ENCODE data around the gene LENG1.

Gene LENG1

DNA sequence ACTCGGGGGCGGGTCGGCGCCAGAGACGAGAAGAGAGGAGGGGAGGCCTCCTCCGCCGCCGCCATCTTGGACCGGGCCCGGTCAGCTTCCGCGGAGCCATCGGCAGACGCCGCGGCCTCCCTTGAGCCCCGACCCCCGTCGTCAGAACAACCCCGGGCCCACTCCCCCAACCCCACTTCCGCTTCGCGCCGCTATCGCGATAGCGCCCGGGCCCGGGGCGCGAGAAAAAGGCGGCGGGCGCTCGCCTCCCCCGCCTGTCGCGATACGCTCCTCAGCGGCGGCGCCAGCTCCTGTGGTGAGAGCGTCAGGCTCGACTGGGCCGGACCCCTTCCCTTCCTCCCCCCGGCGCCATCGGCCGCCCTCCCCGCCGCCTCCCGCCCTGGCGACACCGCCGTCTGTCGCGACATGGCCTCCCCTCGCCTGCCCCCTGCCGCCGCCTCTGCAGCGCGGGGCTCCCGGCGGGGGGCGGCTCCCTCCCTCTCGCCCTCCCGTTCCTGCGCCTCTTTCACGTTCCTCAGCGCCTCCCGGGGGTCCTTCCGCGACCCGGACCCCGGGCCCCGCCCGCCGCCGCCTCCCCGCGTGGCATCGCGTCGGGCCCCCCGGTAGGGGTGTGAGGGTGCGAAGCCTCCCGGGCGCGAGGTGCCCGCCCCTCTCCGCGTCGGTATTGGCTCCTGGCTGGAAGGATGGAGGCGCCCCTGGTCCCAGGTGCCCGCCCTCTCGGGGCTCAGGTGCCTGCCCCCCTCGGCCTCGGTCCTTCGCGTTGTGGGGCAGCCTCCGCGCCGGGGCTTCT is 21.6 kb downstream of the LENG1 start, which contains the start of gene CNOT3:
Gene CNOT3, plus strand, starts transcription at position 64 of the 790 bp plus-strand sequence. CDS start 5,217 bp downstream, outside the sequence.
- DNase-seq: peak; percentile 39

DNA sequence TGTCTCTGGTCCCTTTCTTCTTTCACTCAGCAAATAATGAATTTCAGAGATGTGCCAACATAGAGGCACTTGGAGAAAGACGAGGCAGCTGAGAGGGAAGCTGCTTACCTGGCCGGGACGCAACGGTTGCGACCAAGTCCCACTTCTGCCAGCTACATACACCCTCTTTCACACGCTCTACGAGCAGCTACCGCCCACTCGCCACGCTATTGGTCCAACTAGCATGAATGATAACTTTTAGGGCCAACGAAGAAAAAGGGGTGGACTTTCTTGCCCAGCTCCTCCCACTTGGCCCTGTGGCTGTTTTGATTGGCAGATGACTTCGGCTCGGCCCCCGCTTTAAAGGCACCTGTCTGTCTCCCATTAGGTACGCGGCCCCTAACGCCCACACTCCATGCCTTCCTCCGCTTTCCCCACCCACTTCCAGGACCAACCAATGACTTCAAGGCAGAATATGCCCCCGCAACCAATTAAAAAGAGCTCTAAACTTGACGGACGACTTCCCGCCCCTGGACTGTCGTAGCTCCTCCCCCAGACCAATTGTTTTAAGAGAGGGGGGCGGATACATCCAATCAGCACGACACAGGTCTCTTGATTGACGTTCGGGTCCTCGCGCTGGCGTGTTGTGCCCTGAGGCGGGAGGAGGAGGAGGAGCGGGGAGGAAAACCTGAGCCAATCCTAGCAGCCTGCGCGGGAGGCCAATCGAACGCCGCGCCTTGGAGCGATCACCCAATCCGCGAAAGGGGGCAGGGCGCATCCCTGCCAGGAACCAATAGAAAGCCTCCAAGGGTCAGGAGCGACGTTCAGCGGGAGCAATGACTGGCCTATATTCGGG is 22.4 kb downstream of the LENG1 start:
- DNase-seq: peak; percentile 99

DNA sequence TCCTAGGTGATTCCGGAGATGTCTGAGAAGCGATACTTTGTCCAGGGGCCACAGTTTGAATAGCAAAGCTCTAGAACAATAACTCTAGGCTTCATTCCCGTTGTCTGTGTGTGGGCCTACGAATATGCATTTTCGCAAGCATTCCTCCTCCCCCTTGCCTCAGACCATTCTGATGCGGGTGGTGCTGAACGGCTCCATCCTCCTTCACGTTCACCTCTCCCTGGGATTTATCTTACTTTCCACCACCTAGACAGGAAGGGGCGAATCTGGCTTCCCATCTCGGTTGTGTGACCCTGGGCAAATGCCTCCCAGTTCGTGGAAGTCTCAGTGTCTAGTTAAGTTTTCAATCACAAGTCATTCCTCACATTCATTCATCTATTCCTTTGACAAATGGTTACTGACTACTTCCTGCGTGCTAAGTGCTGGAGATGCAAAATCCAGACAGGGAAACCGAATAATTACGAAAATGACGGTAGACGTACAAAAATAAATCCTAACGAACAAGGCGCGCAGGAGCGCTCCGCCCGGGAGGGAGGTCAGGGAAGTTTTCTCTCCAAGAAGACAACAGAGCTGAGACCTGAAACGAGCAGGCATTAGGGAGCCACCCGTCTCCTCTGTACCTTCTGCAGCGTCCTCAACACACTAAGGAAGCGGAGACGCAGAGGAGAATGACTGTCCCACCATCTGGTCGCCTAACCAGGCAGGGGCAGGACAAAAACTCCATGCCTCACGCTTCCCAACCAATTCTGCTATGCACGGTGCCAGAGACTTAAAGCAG is 23.2 kb downstream of the LENG1 start:
- DNase-seq: no peak

DNA sequence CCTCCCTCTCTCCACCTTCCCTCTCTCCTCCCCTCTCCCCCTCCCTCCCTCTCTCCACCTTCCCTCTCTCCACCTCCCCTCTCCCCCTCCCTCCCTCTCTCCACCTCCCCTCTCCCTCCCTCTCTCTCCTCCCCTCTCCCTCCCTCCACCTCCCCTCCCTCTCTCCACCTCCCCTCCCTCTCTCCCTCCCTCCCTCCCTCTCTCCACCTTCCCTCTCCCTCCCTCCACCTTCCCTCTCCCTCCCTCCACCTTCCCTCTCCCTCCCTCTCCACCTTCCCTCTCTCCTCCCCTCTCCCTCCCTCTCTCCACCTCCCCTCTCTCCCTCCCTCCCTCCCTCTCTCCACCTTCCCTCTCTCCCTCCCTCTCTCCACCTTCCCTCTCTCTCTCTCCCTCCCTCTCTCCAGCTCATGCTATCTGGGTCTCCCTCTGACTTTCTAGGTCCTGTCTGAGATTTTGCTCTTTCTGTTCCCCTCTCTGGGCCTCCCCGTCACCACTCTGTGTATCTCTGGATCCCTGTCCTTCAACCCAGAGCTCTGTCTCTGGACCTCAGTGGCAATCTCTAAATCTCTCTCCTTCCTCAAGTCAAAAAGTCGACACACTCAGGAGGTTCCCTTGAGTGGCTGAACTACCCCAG is 25.4 kb downstream of the LENG1 start:
- no peak for DNase-seq

DNA sequence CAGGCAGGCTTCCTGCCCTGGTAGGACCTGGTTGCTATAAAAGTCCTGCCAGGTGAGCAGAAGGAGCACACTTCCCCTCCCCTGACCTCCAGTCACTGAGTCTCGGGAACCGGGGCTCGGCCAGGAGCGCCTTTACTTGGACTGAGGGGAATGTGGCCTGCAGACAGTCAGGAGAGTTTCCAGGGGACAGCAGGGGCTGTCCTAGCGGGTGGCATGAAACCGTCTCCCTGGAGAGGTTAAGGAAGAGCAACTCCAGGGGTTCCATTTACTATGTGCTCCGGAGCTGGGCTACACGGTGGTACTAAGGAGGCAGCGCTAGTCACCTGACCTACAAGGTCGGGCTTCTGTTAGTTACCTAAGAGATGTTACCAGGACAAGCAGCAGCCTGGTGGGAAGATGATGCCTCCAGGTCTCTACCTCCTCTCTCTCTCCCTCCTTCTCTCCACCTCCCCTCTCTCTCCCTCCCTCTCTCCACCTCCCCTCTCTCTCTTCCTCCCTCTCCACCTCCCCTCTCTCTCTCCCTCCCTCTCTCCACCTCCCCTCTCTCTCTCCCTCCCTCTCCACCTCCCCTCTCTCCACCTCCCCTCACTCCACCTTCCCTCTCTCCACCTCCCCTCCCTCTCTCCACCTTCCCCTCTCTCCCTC is 26.1 kb downstream of the LENG1 start:
- no peak for DNase-seq

DNA sequence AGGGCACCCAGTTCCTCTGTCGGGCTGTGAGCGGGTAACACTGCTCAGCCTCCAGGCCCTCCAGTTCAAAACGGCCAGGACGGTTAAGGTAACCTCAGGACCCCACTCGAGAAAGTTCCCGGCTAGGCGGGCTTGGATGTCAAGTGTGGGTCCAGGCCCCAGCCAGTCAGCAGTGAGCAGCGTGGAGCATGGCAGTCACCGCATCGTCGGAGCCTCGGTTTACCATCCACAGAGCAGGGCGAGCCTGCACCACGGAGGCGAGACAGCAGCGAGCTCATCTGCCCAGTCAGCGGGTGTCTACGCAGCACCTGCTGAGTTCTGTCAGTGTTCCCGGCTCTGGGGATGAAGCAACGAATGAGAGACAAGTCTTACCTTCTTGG is 29.9 kb downstream of the LENG1 start:
- DNase-seq: no peak

DNA sequence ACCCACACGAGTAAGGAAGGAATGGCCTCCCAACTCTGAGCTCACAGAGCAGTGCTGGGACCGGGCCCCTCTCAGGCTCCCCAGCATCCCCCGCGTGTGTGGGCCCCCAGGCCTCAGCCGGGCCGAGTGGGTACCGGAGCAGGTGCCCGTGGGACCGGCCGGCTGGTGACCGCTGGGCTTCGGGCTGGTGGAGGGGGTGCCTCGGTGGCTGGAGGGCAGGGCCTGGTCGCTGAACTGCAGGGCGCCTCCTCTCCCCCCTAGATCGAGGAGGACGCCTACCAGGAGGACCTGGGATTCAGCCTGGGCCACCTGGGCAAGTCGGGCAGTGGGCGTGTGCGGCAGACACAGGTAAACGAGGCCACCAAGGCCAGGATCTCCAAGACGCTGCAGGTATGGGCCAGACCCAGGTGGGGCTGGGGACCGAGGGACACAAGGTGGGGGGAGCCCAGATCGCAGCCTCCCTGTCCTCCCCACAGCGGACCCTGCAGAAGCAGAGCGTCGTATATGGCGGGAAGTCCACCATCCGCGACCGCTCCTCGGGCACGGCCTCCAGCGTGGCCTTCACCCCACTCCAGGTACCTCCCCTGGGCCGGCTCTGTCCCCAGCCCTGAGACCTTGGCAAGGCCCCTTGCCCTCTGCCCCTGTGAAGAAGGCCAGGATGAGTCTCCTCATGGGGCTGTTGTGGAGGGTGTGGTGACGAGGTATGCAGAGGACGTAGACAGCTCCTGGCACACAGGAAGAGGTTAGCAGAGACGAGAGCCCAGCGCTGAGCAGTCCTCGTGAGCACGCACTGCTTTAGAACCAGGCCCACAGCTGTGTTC is 30.5 kb downstream of the LENG1 start:
- no peak for DNase-seq

DNA sequence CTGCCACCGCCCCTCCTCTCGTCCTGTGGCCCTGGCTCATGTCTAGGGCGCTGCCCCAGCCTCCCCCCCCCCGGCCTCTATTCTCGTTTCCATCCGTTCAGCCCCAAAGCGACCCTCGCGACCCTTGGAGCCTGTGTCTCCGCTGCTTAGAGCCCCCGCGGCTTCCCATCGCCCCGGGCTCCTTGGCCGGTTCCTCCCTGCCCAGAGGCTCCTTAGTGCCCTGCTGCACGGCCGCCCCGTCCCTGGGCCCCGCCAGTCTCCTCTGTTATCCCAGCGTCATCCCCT is 31.1 kb downstream of the LENG1 start:
- DNase-seq: no peak

DNA sequence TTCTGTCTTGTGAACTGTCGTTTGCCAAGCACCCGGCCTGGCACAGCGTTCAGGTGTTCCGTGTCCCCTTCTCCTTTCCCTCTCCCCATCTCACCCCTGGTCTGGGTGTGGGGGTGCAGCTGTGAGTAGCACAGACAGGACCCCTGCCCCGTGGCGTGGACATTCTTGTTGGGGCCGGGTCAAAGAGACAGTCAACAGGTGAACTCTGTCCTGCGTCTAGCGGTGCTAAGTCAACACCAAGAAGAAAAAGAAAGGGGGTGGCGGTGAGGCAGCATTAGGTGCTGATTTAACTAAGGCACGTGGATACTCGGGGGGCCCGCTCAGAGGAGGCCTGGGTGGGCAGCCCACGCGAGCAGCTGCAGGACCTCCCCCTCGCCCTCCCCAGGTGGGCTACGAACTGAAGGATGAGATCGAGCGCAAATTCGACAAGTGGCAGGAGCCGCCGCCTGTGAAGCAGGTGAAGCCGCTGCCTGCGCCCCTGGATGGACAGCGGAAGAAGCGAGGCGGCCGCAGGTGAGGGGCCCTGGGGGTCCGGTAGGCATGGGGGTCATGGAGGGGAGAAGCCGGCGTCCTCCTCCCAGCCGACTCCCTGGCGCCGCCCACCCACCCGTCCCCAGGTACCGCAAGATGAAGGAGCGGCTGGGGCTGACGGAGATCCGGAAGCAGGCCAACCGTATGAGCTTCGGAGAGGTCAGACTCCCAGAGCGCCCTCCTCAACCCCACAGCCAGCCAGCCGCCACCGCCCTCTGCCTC is 31.7 kb downstream of the LENG1 start:
- no peak for DNase-seq

DNA sequence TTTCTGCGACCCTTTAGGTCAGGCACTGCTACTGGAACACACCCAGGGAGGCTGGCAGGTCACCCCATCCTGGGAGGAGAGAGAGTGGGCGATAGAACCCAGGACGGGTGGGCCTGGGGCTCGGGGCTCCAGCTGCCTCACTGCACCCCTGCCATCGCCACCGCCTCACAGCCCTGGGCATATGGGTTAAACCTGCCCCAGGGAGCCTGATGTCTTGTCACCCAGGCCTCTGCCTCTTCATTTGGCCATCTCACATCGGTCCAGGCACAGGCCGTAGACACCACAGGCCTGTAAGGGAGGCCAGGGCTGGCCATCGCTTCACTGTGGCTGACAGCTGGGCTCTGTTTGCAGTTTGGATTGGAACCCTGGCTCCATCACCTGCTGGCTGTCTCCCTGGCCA is 33.8 kb downstream of the LENG1 start:
- no peak for DNase-seq

DNA sequence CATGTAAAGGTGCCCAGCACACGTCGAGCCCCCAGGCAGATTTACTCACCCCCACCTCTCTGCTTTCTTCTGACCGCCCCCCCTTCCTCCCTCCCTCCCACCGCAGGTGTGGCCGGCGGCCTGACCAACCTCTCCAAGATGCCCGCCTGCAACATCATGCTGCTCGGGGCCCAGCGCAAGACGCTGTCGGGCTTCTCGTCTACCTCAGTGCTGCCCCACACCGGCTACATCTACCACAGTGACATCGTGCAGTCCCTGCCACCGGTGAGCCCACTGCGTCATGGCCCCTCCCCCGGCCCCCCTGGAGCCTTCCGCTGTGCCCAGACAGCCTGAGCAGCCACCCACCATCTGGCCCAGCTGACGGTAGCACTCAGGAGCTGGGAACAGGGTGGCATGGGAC is 35.1 kb downstream of the LENG1 start:
- no peak for DNase-seq

DNA sequence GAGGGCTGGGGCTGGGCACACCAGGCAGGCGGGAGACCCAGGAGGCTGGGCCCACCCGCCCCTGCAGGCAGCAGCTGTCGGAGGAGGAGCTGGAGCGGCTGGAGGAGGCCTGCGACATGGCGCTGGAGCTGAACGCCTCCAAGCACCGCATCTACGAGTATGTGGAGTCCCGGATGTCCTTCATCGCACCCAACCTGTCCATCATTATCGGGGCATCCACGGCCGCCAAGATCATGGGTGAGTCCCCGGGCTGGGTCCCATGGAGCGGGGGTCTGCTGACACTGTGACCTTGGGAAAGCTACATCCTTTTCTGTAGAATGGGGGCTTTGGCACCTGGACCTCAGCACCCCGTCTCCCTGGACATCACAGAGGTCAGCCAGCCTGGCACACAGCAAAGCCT is 35.8 kb downstream of the LENG1 start:
- DNase-seq: no peak

DNA sequence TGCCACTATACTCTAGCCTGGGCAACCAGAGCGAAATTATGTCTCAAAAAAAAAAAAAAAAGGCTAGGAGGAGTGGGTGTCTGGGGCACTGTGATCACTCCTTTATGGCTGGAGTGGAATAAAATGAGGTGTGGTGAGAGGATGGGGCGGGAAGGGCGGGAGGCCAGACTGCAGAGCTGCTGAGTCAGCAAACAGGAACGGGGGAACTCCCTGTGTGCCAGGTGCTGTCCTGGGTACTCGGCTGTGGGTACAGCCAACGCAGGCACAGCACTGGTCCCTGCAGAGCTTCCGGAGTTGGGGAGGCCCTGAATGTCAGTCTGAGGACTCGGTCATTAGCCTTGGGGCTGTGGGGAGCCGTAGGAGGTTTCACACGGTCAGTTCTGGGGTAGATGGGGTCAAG is 38.3 kb downstream of the LENG1 start:
- DNase-seq: no peak

DNA sequence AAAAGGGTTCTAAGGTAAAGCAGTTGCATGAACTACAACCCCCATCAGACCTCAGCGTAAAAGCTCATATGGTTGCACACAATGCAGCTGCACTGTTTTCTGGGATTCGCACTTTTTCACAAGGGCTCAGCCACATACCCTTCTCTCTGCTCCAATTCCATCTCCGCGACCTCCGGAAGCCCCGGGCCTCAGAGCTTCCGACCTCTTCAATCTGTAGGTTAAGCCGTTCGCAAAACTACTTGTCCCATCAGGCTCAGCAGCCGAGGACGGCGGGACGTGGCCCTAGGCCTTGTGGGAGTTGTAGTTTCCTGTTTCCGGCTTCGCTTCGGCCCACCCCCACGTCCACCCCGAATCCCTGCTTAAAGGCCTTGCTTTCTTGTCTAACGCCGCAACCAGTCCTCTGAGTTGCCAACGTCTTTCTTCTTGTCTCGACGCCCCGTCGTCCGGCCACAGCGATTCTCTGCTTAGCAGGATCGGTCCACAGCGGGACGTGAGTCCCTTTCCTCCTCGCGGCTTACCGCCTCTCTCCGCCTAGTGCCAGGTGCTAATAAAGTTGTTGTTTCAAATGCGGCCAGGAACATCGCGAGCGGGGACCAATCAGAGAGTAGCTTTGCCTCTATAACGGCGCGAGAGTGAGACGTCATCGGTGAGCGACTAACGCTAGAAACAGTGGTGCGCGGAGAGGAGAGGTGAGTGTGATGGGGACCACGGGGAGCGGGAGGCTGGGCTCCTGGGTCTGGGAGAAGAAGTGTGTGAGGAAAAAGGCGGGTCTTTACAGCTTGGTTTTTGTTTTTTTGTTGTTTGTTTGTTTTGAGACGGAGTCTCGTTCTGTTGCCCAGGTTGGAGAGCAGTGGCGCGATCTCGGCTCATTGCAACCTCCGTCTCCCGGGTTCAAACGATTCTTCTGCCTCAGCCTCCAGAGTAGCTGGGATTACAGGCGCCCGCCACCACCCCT is 44.1 kb downstream of the LENG1 start, which contains the start of the genes PRPF31 and TFPT:
Gene PRPF31, plus strand, starts transcription at position 646 of the 955 bp plus-strand sequence. CDS start 2,525 bp downstream, outside the sequence.
Gene TFPT, minus strand, starts transcription at position 549 of the 955 bp plus-strand sequence. Its CDS starts 388 bp downstream, at position 161.
- peak; percentile 96 for DNase-seq

DNA sequence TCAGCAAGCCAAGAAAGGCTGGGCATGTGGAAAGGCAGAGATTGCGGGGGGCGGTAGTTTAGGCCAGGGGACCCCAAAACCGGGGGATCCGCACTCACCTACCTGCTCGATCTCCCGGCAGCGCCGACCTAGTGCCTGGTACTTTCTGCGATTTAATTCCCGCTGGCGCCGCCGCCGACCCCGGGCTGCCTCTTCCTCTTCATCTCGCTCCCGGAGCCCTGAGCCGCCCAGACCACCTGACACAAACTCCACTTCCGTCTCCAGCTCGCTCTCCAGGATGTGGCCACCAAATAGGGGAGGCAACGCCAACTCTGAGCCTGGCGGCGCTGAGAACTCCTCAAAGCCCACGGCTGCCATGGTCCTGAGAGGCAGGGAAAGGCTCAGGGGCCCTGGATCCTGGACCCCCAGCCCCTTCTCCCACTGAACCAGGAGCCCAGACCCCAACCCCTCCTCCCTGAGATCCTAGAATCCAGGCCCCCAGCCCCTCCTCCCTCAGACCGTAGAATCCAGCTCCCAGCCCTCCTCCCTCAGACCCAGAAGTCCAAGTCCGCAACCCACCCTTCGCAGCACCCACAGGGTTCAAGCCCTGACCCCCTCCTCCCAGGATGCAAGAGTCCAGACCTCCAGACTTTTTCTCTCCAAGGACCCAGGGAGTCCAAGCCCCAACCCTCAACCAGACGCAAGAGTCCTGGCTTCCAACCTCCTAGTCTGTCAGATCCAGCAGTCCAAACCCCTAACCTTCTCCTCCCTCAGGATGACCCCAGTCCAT is 45.0 kb downstream of the LENG1 start:
- peak; percentile 38 for DNase-seq

DNA sequence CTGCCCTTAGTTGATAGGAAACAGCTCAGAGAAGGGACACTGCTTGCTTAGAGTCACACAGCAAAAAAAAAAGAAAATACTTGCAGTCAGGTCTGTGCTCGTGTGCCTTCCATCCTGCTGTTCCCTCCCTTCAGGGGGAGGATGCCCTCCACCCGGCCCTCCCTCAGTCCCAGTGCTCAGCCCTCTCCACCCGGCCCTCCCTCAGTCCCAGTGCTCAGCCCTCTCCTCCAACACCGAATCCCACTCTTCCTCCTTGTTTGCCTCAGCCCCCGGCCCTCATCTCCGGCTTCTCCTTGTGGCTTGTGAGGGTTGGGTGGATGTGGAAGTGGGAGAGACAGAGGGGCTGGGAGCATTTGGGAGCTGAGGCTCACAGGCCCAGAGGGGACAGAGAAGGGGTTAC is 49.9 kb downstream of the LENG1 start:
- no peak for DNase-seq

DNA sequence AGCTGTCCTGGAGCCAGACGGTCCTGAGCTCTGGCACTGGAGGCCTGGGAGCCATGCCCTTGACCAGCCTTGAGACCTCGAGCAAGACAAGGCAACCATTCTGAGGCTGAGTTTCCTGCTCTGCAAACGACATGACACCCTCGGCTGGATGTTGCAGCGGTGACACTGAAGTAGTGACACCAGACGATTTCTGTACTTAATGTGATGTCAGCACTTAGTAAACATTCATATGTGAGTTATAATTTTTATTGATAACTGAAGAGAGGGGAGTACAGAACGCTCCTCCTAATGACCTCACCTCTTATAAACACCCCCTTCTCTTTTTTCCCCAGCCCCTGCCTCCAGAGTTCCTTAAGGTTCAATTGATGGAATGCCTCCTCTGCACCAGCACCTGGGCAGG is 51.0 kb downstream of the LENG1 start:
- no peak for DNase-seq

DNA sequence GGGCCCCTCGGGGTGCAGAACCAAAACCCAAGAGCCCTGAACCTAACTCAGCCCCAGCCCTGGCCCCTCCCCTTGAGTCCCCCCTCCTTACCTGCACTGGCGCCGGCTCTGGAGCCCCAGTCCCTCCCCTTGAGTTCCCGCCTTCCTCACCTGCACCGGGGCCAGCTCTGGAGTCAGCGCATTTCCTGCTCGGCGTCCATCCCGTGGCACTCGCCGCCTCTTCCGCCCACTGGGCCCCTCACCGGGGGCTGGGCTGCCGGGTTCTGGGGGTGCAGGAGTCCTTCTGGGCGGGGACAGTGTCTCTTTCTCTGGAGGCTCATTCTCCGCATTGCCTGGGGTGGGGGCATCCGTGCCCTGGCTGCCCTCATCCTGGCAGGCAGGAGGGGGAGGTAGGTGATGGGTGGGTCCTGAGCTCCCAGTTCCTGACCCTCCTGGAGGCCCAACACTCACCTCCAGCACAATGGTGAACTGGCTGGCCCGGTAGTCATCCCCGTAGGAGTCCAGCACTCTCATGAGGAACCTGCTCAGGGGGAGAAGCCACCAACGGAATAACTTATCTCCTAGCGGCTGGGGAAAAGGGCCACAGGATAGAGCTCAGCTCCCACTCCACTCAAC is 51.5 kb downstream of the LENG1 start:
- no peak for DNase-seq
